T-helper 17 cell (primary cell): ENCODE results near the gene COA1. TPM values are rescaled to one million over a fixed set of nuclear protein-coding genes. Genes with fewer than 3 reads are reported as not detected.
"Not testable (repeated sequence)": the region's sequence is repeated elsewhere in the genome, so short reads cannot be mapped to it uniquely, and the experiment has no call there.

Experiments
- ATAC-seq: fragments of 150-1000 bp; cut with Tn5 transposase; 2 replicates; pipeline ENCODE4 v1.10.0; 2021; ENCODE audit warnings: mild to moderate bottlenecking, moderate library complexity
- DNase-seq, 3 donors: peaks; one replicate each; pipeline versions ENCODE4 v3.0.0 to v3.0.0-alpha.2; 2020 to 2021
- H3K9me3 ChIP-seq: one replicate; pipeline ENCODE4 v1.7.0; 2013; ENCODE audit warnings: low read length, mild to moderate bottlenecking; ENCODE audit not compliant: control insufficient read depth, poor library complexity, severe bottlenecking
- H3K27ac Mint-ChIP-seq: one replicate; pipeline ENCODE4 v1.8.0; 2022; ENCODE audit warnings: mild to moderate bottlenecking, moderate library complexity, mixed read lengths
- H3K27me3 Mint-ChIP-seq: one replicate; pipeline ENCODE4 v1.8.0; 2022; ENCODE audit warnings: mixed read lengths
- H3K36me3 Mint-ChIP-seq: one replicate; pipeline ENCODE4 v1.8.0; 2022; ENCODE audit warnings: low read depth, mixed read lengths
- H3K4me1 Mint-ChIP-seq: one replicate; pipeline ENCODE4 v1.8.0; 2022; ENCODE audit warnings: mild to moderate bottlenecking, mixed read lengths
- H3K4me3 Mint-ChIP-seq: one replicate; pipeline ENCODE4 v1.8.0; 2022; ENCODE audit warnings: mild to moderate bottlenecking, moderate library complexity, mixed read lengths
- total RNA-seq, 4 donors: library from RNA in 2 of 4; stranded (reverse) in 2 of 4; gene quantifications; one replicate each; pipeline ENCODE4 v1.2.3 and lab custom pipeline; 2022 to 2026

The COA1 gene
- total RNA-seq, 2 donors from 2014 or later = 51.1 to 55.0 TPM

DNA sequence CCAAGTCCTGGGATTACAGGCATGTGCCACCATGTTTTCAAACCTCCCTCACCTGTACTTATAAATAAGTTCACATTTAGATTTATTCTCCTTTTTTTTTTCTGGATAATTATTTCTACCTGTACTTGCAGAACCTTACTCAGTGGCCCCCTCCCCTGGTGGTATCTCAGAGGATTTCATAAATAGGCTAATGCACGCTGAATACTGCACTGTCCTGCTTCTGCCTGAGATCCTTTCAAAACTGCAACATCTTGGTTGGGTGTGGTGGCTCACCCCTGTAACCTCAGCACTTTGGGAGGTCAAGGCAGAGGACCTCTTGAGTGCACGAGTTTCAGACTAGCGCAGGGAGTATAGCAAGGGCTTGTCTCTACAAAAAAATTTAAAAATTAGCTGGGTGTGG lies 24.5 kb upstream of the COA1 start:
- ATAC-seq (no peak), DNase-seq (no peak)
- Mint-ChIP-seq H3K4me1 (peaks cover 17% of the 10 kb centered on the region), H3K27me3 (peaks cover 8% of the 10 kb centered on the region), H3K36me3 (no peaks in the 10 kb centered on the region), H3K4me3 (no peak overlapping the region), H3K27ac (no peak overlapping the region)
- H3K9me3 ChIP-seq = no peaks in the 10 kb centered on the region

DNA sequence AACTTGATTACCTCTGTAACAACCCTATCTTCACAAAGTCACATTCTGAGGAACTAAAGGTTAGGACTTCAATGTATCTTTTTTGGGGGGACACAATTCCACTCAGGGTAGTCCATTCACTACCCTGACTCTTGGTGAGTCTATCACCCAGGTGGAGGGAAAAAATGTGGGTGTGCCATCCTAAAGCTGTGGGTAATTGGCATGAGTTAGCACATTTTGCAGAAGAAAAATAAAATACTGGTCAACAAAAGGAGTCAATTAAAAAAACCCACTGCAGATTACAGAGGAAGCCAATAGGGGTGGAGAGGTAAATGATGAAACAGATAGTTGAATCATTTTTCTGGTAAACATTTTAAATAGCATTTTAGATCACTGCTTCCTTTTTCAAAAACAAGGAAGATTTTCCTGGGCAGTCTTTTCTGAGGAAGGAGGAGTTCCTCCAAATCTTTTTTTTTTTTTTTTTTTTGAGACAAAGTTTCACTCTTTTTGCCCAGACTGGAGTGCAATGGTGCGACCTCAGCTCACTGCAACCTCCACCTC lies 24.0 kb upstream of the COA1 start:
- no peaks in the 10 kb centered on the region for H3K9me3 ChIP-seq
- DNase-seq = no peak
- Mint-ChIP-seq H3K27me3 (peaks cover 8% of the 10 kb centered on the region), H3K36me3 (no peaks in the 10 kb centered on the region), H3K27ac (no peak overlapping the region), H3K4me3 (no peak overlapping the region), H3K4me1 (peaks cover 17% of the 10 kb centered on the region)
- no peak for ATAC-seq

DNA sequence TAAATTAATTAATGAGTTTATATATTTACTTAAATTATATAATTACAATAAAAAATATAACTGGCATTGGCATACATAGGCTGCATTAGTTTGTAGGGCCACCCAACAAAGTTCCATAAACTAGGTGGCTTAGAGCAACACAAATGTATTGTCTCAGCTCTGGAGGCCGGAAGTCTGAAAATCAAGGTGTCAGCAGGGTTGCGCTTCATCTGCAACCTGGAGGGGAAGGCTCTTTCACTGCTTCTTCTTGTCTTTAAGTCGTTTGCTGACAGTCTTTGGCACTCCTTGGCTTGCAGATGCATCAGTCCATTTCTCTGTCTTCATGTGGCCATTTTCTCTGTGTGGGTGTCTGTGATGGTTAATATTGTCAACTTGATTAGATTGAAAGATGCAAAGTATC lies 23.1 kb upstream of the COA1 start:
- no peaks in the 10 kb centered on the region for H3K9me3 ChIP-seq
- H3K4me3 Mint-ChIP-seq = no peak overlapping the region
- ATAC-seq (no peak), DNase-seq (no peak)
- no peaks in the 10 kb centered on the region for H3K36me3 Mint-ChIP-seq
- peaks cover 8% of the 10 kb centered on the region for H3K27me3 Mint-ChIP-seq
- peaks cover 10% of the 10 kb centered on the region for H3K4me1 Mint-ChIP-seq
- no peak overlapping the region for H3K27ac Mint-ChIP-seq

DNA sequence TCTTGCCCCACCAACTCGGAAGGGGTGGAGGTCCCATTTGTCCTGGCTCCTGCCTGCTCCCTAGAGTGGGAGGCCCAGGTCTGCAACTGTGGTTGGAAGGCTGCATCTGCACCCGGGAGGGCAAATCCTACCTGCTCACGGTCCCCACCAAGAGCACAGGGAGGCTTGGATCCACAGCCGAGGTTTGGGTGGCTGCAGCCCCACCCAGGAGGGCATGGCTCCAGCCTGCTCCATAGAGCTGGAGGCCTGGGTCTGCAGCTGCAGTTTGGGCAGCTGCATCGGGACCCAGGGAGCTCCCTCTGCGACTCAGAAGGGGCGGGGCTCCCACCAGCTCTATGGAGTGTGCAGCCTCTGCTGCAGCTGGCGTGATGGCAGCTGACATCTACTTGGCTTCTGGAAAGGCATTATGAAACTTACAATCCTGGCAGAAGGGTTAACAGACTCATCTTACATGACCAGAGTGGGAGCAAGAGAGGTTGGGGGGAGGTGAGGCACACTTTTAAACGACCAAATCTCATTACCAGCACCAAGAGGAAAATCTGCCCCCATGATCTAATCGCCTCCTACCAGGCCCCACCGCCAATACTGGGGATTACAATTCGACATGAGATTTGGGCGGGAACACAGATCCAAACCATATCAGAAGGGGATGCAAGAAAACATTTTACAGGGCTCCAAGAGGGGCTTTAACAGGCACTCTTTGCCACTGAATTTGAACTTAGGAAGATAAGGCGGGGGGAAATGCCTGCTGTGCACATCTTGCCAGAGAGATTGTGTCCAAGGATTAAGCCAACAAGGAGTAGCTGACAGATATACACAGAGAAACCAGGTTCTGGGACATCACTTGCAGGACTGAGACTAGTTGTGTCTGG lies 20.9 kb upstream of the COA1 start:
- Mint-ChIP-seq H3K4me1 (peaks cover 3% of the 10 kb centered on the region), H3K36me3 (no peaks in the 10 kb centered on the region), H3K4me3 (no peak overlapping the region), H3K27ac (no peak overlapping the region), H3K27me3 (peaks cover 6% of the 10 kb centered on the region)
- no peaks in the 10 kb centered on the region for H3K9me3 ChIP-seq
- DNase-seq (no peak), ATAC-seq (no peak)

DNA sequence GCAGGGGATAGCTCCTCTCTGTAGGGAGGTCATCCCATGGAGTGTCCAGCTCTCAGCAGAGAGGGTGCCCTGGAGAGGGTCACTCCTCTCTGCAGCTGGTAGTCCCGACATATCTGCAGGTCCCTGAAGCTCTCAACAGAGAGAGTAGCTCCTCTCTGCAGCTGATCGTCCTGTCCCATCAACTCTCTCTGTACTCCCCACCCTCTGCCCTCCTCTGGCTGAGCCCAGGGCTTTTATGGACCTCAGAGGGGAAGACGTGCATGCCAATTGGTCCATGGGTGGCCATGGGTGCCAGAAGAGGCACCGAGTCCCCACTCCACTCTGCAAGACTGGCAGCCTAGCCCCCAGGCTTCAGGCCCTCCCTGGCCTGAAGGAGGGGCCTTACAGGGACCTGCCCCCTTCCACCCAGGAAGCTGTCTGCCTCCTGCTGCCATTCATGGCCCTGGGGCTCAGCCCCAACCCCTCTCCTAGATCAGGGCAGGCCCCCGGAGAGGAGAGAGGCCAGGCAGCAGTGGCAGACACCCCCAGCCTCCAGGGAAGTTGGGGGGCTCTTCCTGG lies 20.1 kb upstream of the COA1 start:
- H3K4me3 Mint-ChIP-seq = no peak overlapping the region
- H3K27me3 Mint-ChIP-seq = peaks cover 6% of the 10 kb centered on the region
- ATAC-seq = no peak
- no peaks in the 10 kb centered on the region for H3K36me3 Mint-ChIP-seq
- no peak overlapping the region for H3K27ac Mint-ChIP-seq
- peaks cover 3% of the 10 kb centered on the region for H3K4me1 Mint-ChIP-seq
- no peak for DNase-seq
- H3K9me3 ChIP-seq = no peaks in the 10 kb centered on the region

DNA sequence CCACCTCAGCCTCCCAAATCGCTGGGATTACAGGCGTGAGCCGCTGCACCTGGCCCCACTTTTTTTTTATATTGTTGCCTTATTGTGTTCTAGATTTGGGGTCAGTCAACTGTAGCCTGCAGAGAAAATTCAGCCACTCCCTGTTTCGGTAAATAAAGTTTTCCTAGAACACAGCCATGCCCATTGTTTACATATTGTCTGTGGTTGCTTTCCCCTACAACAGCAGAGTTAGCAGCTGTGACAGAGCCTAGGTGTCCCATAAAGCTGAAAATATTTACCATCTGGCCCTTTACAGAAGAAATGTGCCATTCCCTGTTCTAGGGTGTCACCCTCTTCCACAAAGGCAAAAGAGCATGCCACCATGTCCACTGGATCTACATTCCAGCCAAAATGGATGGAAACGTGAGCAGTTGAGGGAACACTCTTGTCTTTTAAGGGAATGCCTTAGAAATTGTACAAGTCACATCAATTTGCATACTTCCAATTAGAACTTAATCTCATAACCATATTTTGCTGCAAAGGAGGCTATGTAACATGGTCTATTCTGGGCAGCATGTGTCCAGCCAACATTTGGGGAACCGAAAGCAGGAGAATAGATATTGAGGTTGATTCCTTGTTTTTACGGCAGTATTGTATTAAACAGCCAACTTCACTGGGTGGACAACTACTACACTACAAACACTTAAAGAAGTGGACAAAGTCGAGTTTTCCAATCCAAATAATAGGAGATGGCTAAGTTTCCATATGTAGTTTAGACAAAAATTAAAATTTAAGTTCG lies 18.2 kb upstream of the COA1 start:
- Mint-ChIP-seq H3K4me1 (peaks cover 1% of the 10 kb centered on the region), H3K4me3 (no peak overlapping the region), H3K27me3 (peaks cover 6% of the 10 kb centered on the region), H3K27ac (no peak overlapping the region), H3K36me3 (no peaks in the 10 kb centered on the region)
- no peaks in the 10 kb centered on the region for H3K9me3 ChIP-seq
- ATAC-seq (no peak), DNase-seq (no peak)

DNA sequence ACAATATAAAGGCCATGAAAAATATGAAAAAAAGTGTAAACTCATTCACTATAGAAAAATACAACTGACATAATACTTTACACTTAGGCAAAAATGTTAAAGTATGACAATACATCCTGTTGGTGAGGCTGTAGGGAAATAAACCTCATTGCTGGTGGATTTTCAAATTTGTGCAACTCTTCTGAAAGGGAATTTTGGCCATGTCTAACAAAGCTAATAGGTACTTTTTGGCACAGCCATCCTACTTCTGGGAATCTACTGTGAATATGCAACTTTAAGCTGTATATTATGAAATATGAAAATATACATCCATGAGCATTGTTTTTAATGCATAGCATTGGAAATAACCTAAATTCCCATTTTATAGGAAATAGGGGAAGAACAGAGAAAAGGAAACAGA lies 13.4 kb upstream of the COA1 start:
- H3K4me1 Mint-ChIP-seq = no peaks in the 10 kb centered on the region

DNA sequence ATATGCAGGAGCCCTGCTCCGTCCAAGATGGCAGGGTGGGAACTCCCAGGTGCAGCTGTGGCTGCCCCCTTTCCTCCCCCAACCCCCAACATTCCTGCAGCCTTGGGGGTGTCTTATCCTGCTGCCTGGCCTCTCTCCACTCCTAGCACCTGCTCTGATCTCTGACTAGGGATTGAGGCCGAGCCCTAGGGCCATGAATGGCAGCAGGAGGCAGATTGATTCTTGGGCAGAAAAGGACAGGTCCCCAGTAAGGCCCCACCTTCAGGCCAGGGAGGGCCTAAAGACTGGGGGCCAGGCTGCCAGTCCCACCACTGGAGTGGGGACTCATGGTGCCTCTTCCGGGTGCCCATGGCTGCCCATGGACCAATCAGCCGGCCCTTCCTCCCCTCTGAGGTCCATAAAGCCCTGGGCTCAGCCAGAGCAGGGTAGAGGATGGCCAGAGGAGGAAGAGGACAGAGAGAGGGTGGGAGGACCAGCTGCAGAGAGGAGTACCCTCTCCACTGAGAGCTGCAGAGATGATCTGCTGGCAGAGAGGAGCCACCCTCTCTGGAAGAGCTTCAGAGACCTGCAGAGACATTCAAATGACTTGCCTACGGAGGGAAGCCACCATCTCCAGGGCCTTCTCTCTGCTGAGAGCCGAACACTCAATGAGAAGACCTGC lies 8.3 kb upstream of the COA1 start:
- H3K9me3 ChIP-seq = no peaks in the 10 kb centered on the region
- Mint-ChIP-seq H3K27me3 (no peaks in the 10 kb centered on the region), H3K4me1 (peaks cover 8% of the 10 kb centered on the region), H3K27ac (no peak overlapping the region), H3K36me3 (peaks cover 2% of the 10 kb centered on the region), H3K4me3 (no peak overlapping the region)
- ATAC-seq (no peak), DNase-seq (no peak)

More for the DNA sequence above, 13.4 kb upstream of the COA1 start:
- Mint-ChIP-seq H3K27ac (no peak overlapping the region), H3K27me3 (peaks cover 6% of the 10 kb centered on the region), H3K4me3 (no peak overlapping the region), H3K36me3 (no peaks in the 10 kb centered on the region)
- H3K9me3 ChIP-seq = no peaks in the 10 kb centered on the region
- DNase-seq (no peak), ATAC-seq (no peak)

DNA sequence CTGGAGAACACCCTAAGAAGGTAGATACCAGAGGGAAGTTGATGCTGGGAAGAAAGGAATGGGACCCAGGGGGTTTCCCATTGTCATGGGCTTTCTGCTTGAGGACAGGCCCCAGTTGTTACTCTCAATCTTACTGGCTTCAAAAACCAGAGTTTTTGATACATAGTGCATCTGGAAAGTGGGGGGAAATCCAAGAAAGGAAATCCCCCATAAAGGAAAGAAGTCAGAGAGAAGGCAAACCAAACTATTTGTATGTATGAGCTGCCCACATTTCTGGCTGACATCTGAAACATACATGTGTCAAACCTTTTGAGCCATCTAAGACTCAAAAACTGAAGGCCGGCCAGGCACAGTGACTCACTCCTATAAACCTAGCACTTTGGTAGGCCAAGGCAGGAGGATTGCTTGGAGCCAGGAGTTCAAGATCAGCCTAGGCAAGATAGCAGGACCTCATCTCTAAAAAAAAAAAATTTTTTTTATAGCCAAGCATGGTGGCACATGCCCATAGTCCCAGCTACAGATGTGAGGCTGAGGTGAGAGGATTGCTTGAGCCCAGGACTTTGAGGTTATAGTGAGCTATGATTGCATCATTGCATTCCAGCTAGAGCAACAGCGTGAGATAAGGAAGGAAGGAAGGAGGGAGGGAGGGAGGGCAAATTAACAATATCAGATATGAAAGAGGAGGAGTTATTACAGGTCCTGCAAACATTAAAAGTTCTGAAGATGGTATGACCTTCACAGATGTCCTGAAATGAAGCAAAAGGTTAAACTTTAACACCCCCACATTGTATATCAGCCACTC lies 6.7 kb upstream of the COA1 start:
- Mint-ChIP-seq H3K27me3 (no peaks in the 10 kb centered on the region), H3K27ac (peak overlapping the region; percentile 80), H3K36me3 (peaks cover 2% of the 10 kb centered on the region), H3K4me1 (peaks cover 8% of the 10 kb centered on the region), H3K4me3 (no peak overlapping the region)
- no peaks in the 10 kb centered on the region for H3K9me3 ChIP-seq
- DNase-seq = no peak
- peak; percentile 62 for ATAC-seq

DNA sequence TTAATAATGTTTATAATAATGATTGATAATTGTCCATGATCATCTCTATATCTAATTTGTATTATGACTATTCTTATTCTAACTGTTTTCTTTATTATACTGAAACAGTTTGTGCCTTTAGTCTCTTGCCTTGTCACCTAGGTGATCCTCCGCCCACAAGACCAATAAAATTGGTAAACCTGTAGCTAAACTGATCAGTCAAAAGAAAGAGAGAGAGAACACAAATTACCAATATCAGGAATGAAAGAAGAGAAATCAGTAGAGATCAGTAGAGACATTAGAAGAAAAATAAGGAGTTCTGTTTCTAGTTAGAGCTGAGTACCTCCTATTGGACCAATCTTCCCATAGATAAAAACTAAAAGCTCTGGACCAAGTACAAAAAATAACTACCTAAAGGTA lies 6.1 kb upstream of the COA1 start:
- Mint-ChIP-seq H3K27ac (peak overlapping the region; percentile 80), H3K27me3 (no peaks in the 10 kb centered on the region), H3K4me3 (no peak overlapping the region), H3K36me3 (peaks cover 2% of the 10 kb centered on the region), H3K4me1 (peaks cover 8% of the 10 kb centered on the region)
- H3K9me3 ChIP-seq = no peaks in the 10 kb centered on the region
- ATAC-seq (no peak), DNase-seq (no peak)

DNA sequence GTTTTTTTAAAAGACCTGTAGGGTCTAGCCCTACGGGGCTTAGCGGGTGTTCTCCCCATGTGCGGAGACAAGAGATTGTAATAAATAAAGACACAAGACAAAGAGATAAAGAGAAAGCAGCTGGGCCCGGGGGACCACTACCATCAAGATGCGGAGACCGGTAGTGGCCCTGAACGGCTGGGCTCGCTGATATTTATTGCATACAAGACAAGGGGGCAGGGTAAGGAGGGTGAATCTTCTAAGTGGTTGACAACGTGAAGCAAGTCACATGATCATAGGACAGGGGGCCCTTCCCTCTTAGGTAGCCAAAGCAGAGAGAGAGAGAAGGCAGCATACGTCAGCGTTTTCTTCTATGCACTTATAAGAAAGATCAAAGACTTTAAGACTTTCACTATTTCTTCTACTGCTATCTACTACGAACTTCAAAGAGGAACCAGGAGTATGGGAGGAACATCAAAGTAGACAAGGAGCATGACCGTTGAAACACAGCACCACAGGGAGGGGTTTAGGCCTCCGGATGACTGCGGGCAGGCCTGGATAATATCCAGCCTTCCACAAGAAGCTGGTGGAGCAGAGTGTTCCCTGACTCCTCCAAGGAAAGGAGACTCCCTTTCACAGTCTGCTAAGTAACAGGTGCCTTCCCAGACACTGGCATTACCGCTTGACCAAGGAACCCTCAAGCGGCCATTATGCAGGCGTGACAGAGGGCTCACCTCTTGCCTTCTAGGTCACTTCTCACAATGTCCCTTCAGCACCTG lies 5.4 kb upstream of the COA1 start:
- H3K36me3 Mint-ChIP-seq, DNase-seq, H3K27ac Mint-ChIP-seq, ATAC-seq, H3K4me1 Mint-ChIP-seq, H3K27me3 Mint-ChIP-seq, H3K9me3 ChIP-seq: not testable (repeated sequence)
- H3K4me3 Mint-ChIP-seq = peak overlapping the region; percentile 62

DNA sequence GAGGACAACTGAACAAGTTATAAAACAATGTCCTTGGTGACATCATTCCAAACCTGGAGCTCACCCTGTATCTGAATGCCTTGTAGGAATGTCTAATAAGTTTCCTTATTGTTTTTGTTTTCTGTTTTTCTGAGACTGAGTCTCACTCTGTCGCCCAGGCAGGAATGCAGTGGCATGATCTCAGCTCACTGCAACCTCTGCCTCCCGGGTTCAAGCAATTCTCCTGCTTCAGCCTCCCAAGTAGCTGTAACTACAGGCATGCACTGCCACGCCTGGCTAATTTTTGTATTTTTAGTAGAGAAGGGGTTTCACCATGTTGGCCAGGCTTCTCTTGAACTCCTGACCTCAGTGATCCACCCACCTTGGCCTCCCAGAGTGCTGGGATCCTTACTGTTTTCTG lies 2.2 kb upstream of the COA1 start:
- H3K36me3 Mint-ChIP-seq, H3K27ac Mint-ChIP-seq, H3K9me3 ChIP-seq, DNase-seq, H3K27me3 Mint-ChIP-seq, H3K4me3 Mint-ChIP-seq, ATAC-seq: not testable (repeated sequence)
- H3K4me1 Mint-ChIP-seq = peaks cover 28% of the 10 kb centered on the region
